Stimulated activated CD4-positive, alpha-beta T cell treated with anti-CD3 and anti-CD28 coated beads, Interleukin-12 subunit alpha, Interleukin-12 subunit beta, amount 100 ng/mL, for 4 hours (primary cell): ENCODE results near the gene MEI1.

Experiments used
- DNase-seq: peaks from one replicate; pipeline ENCODE4 v3.0.0-alpha.2; 2020

The MEI1 gene

GRCh38 chr22:41845380-41846267 is 146.3 kb downstream of the MEI1 start:
- no peak for DNase-seq

DNA sequence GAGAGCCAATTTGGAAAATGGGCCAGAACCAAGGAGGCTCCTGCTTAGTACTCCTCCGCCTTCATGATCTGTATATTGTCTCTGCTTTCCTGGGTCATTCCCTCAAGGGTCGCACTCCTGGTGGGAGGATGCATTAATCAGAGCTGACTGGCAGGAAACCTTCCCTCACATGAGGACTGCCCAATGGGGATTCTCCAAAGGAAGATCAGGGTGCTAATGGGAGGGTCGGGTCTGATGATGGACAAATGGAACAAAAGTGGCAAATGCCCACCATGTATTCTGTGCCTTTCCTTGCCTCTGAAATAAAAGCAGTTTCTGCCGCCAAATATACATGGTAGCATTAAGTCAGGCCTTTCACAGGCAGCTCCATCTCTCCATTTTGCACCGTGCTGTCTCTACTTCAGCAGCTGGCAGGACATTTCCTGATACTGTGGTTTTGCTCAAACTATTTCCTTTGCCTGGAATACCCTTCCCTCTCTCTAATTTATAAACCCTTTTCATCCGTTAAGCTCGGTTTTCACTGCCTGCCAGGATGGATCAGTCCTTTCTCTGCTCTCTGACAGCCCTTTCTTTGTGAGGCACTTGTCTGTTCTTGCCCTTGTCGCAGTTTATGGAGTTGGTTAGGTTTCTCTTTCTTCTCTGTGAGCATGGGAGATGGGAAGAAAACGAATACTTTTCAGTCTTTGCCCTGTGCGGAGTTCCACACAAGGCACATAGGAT is 147.1 kb downstream of the MEI1 start:
- no peak for DNase-seq

GRCh38 chr22:41847300-41847699 is 148.0 kb downstream of the MEI1 start:
- DNase-seq = no peak

DNA sequence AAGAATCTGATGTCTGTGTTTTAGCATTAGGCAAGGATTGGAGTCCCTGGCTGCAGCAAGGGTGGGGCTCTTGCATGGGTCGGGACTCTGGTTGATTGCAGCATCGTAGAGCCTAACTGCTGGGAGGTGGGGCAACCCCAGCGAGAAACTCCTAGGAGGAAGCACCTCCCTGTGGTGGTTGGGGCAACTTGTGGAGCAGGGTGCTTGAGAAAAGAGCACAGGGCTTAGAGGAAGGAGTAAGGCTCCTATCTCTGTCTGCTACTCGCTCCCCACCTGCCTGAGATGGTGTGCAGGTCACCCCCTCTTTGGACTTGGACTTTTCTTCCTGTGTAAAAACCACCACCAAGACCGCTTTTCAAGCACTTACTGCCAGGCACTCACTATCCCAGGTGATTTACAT is 149.2 kb downstream of the MEI1 start:
- no peak for DNase-seq
